Gastrocnemius medialis (tissue), 4 donors: Measurements from ENCODE around the gene B4GALNT2. TPM values are rescaled to one million over a fixed set of nuclear protein-coding genes. Genes with fewer than 3 reads are reported as not detected.

Source experiments
- ATAC-seq, 2 donors: fragments of 150-250 bp; one replicate each; pipeline ENCODE4 v1.9.1; 2016
- DNase-seq, 2 donors: peaks; one replicate each; pipeline ENCODE4 v3.0.0-alpha.2; 2019
- H3K27ac ChIP-seq, 4 donors: fragments of 200-600 bp; sonication (generic); 1 replicate in 1 of 4; 2 replicates in 3 of 4; pipeline ENCODE4 v1.5.1; 2016 to 2018; ENCODE audit warnings: mild to moderate bottlenecking in 2 of 4, moderate library complexity in 1 of 4
- H3K27me3 ChIP-seq, 3 donors: fragments of 200-600 bp; sonication (generic) in 2 of 3; 1 replicate in 1 of 3; 2 replicates in 2 of 3; pipeline versions ENCODE4 v1.5.1 to v1.6.0; 2016 to 2019; ENCODE audit warnings: mild to moderate bottlenecking in 1 of 3, moderate library complexity in 1 of 3
- H3K36me3 ChIP-seq, 2 donors: fragments of 200-600 bp; sonication (generic) in 1 of 2; one replicate each; pipeline ENCODE4 v1.5.1; 2017 to 2018
- H3K4me1 ChIP-seq, 2 donors: fragments of 200-600 bp; sonication (generic) in 1 of 2; one replicate each; pipeline ENCODE4 v1.5.1; 2016 to 2017; ENCODE audit warnings: mild to moderate bottlenecking in 2 of 2
- H3K4me3 ChIP-seq, 4 donors: fragments of 200-600 bp; sonication (generic) in 3 of 4; 1 replicate in 1 of 4; 2 replicates in 3 of 4; pipeline ENCODE4 v1.5.1; 2016 to 2019; ENCODE audit warnings: mild to moderate bottlenecking in 2 of 4
- H3K9me3 ChIP-seq, 3 donors: fragments of 200-600 bp; sonication (generic) in 2 of 3; 1 replicate in 1 of 3; 2 replicates in 2 of 3; pipeline ENCODE4 v1.5.1; 2016 to 2019
- CTCF ChIP-seq, 5 experiments: fragments of 450-650 bp in 3 of 5; fragments of 200-600 bp in 2 of 5; sonication (generic) in 2 of 5; IDR thresholded peaks in 4 of 5; conservative IDR thresholded peaks in 1 of 5; 1 replicate in 4 of 5; 2 replicates in 1 of 5; pipeline ENCODE4 v1.5.1; 2016 to 2019; ENCODE audit warnings: antibody characterized with exemption in 5 of 5, mild to moderate bottlenecking in 3 of 5, moderate library complexity in 3 of 5
- POLR2A ChIP-seq, 2 donors: fragments of 450-650 bp; IDR thresholded peaks; one replicate each; pipeline ENCODE4 v1.6.1; 2017; ENCODE audit warnings: antibody characterized with exemption in 2 of 2, mild to moderate bottlenecking in 2 of 2, moderate library complexity in 2 of 2
- in situ Hi-C, 4 donors: fragments of 200-750 bp; cut with MboI; loops; one replicate each; pipeline versions ENCODE4 v1.15.0 to v1.8.0; 2017; ENCODE audit warnings: low sequenced_read_pairs in 4 of 4
- intact Hi-C: fragments of 100-400 bp; cut with DNase I; formaldehyde crosslinking; loops from one replicate; pipeline ENCODE4 v1.15.1; 2023; ENCODE audit warnings: low total_unique reads
- total RNA-seq, 4 donors: library from RNA; depleted of rRNA; stranded (reverse); fragments of >200 nt; gene quantifications; one replicate each; pipeline versions ENCODE4 v1.1.0 to v1.2.3, GENCODE V29; 2016

B4GALNT2 gene
- total RNA-seq, 4 donors from 2014 or later = 0.22 TPM; not detected in 3

DNA sequence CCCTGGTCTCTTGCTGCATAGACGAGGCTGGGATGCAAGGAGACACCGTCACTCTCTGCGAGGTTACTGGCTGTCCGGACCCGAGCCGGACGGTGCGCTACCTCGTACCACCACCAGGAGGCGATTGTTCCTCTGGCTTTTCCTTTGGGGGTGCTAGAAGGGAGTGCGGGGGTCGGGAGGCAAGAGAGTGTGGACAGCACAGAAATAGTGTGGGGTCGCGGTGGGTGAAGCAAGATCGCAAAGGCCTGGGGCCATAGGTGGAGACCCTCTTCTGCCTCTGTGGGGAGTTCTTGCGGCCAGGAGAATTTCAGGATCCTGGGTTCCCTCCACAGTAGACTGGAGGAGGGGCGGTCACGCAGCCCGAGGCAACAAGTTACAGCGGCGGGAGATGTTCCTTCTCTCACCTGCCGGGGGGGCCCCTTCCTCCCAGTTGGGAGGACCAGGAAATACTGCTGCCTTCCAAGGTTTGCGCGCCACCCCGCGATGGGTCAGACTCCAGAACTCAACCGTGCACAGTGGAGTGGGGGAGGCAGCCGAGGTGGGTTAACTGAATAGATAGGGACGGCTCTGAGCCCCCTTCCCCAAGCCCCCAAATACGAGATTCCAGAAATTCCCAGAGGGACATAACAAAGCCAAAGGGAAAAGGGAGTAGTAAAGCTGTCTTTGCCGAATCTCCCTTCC is 91.1 kb downstream of the B4GALNT2 start:
- DNase-seq (no peak), ATAC-seq (no peak)
- Histone ChIP-seq H3K36me3 (no peaks in the 10 kb centered on the region), H3K4me1 (peaks cover 3 to 15% of the 10 kb centered on the region in 2 donors), H3K27me3 (peaks cover 27 to 31% (median 27%) of the 10 kb centered on the region in 3 donors), H3K27ac (no peak overlapping the region), H3K9me3 (no peaks in the 10 kb centered on the region), H3K4me3 (peak overlapping the region in 1 of 4 donors; percentile 27)
- TF ChIP-seq POLR2A (IDR thresholded peaks at IDR 0.05) (no peak), CTCF (IDR thresholded peaks at IDR 0.05 in 4 of 5, conservative IDR thresholded peaks at IDR 0.05 in 1 of 5) (peak; percentile 35 to 77 (median 69))
- intact Hi-C loops = no loop called here
- in situ Hi-C loops = no loop called here

DNA sequence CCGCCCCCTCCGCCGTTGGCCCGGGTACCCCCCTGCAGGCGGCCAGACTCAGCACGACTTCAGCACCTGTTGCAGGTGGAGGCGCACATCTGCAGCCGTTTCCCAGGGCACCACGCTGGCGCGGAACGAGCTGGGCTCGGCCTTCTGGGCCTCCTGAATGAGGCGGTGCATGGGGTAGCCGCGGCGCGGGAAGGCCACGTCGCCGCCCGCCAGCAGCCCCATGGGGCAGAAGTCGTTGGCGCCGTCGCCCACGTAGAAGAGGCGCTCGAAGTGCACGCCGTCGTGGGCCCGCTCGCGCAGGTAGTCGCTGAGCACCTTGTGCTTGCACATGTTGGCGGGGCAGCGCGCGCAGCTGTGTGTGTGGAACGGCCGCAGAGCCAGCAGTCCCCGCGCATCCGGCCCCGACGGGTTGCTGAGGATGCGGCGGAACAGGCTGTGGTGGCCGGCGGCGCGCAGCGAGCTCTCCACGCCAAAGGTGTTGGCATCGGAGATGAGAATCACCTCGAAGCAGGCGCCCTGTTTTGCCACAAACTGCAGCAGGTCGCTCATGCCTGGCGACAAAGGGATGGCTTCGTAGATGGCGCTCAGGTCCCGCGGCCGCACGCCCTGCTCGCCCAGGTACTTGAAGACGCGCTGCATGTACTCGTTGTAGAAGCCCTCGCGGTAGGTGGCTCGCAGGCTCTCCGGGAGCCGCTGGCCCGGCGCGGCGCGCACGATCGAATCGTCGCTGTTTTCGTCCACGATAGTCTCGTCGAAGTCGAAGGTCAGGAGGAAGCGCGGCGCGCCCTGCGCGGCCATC is 91.8 kb downstream of the B4GALNT2 start:
- TF ChIP-seq POLR2A (IDR thresholded peaks at IDR 0.05) (no peak), CTCF (IDR thresholded peaks at IDR 0.05 in 4 of 5, conservative IDR thresholded peaks at IDR 0.05 in 1 of 5) (no peak)
- Histone ChIP-seq H3K4me1 (peaks cover 3 to 15% of the 10 kb centered on the region in 2 donors), H3K27ac (no peak overlapping the region), H3K27me3 (peaks cover 19 to 29% (median 27%) of the 10 kb centered on the region in 3 donors), H3K36me3 (no peaks in the 10 kb centered on the region), H3K4me3 (peak overlapping the region in 1 of 4 donors; percentile 27), H3K9me3 (no peaks in the 10 kb centered on the region)
- in situ Hi-C loops (no loop called here), intact Hi-C loops (no loop called here)
- ATAC-seq (no peak), DNase-seq (no peak)

DNA sequence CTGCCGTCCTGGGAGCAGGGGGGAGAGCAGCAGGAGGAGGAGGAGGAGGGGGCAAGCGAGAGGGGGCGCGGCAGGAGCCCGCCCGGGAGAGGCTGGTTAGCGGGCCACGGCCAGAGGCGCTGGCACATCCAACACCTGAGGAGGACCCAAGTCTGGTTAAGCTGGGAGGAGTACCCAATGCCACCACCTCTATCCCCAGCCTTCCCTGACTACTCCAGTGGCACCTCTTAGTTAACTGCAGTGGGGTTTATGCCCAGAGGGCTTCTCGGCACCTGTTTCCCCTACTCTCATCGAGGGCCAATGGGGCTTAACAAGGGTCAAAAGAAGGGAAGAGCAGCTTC is 92.4 kb downstream of the B4GALNT2 start:
- peaks cover 14 to 24% (median 24%) of the 10 kb centered on the region in 3 donors for H3K27me3 ChIP-seq
- no peak for ATAC-seq

DNA sequence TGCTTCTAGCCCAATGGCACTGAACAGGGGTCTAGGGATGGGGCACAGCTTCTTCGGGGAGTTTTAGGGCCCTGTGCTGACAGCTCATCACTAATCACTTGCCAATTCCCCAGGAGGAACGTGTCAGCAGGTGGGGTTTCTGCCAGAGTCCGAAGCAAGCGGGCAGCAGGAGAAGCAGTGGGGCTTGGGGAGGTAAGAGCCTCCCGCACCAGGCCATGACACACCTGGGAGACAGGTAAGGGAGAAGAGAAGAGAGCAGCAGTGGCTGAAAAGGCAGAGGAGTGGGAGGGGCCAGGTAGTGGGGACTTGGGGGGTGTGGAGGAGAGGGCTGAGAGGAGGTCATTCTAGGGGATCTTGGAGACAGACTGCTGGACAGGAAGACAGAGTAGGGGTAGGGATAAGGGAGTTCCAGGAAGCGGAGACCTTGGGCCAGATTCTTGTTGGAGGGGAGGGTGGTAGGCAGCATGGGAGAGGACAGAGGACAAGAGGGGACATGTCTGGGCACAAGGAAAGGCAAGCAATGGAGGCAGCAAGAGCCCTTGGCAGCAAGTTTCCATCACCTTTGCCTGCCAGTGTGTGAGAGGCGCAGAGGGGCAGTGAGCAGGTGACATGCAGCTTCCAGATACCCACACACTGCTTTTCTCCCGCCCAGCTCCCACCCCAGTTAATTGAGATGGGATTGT is 93.1 kb downstream of the B4GALNT2 start:
- Histone ChIP-seq H3K27ac (no peak overlapping the region), H3K36me3 (no peaks in the 10 kb centered on the region), H3K9me3 (no peaks in the 10 kb centered on the region), H3K4me3 (no peak overlapping the region), H3K4me1 (peaks cover 3 to 24% of the 10 kb centered on the region in 2 donors), H3K27me3 (peaks cover 14 to 19% (median 19%) of the 10 kb centered on the region in 3 donors)
- TF ChIP-seq CTCF (IDR thresholded peaks at IDR 0.05 in 4 of 5, conservative IDR thresholded peaks at IDR 0.05 in 1 of 5) (no peak), POLR2A (IDR thresholded peaks at IDR 0.05) (no peak)
- in situ Hi-C loops (loop anchor here in 1 of 4 donors (5.0 kb wide), 1 partner anchor 43 kb away; no protein-coding TSS in a partner anchor), intact Hi-C loops (no loop called here)
- DNase-seq (no peak), ATAC-seq (no peak)

More for the DNA sequence above, 92.4 kb downstream of the B4GALNT2 start:
- peaks cover 3 to 20% of the 10 kb centered on the region in 2 donors for H3K4me1 ChIP-seq
- intact Hi-C loops (no loop called here), in situ Hi-C loops (loop anchor here in 1 of 4 donors (5.0 kb wide), 1 partner anchor 43 kb away; no protein-coding TSS in a partner anchor)
- H3K9me3 ChIP-seq = no peaks in the 10 kb centered on the region
- H3K36me3 ChIP-seq = no peaks in the 10 kb centered on the region
- no peak overlapping the region for H3K4me3 ChIP-seq
- no peak for TF ChIP-seq CTCF (IDR thresholded peaks at IDR 0.05 in 4 of 5, conservative IDR thresholded peaks at IDR 0.05 in 1 of 5)
- H3K27ac ChIP-seq = no peak overlapping the region
- DNase-seq = no peak

Other genes with a start within 250 kb of the B4GALNT2 start
- gene ATP5MC1, start 240.0 kb upstream of the B4GALNT2 start, total RNA-seq = 100 to 1,000 TPM; 229 to 482 (median 368) TPM
- gene UBE2Z, start 224.4 kb upstream of the B4GALNT2 start, total RNA-seq = 10 to 100 TPM; 32.7 to 41.1 (median 35.4) TPM
- 100 to 1,000 TPM in 1 of 4 donors, 10 to 100 TPM in 3; 64.9 to 123 (median 76.8) TPM for gene SNF8, start 187.9 kb upstream of the B4GALNT2 start, total RNA-seq
- gene GIP, start 164.2 kb upstream of the B4GALNT2 start, total RNA-seq = not detected
- gene IGF2BP1, start 135.4 kb upstream of the B4GALNT2 start, total RNA-seq = not detected
- not detected for gene GNGT2, start 77.8 kb downstream of the B4GALNT2 start, total RNA-seq
- 1 to 10 TPM; 1.2 to 2.6 (median 2.4) TPM for gene ABI3, start 77.9 kb downstream of the B4GALNT2 start, total RNA-seq
- 1 to 10 TPM in 3 of 4 donors, not detected in 1; 1.0 to 3.7 (median 2.1) TPM for gene PHOSPHO1, start 98.0 kb downstream of the B4GALNT2 start, total RNA-seq
- 10 to 100 TPM; 32.8 to 49.6 (median 41.1) TPM for gene ZNF652, start 229.5 kb downstream of the B4GALNT2 start, total RNA-seq